ENCODE data around the gene B9D1.
"Not testable (repeated sequence)": the region's sequence is repeated elsewhere in the genome, so short reads cannot be mapped to it uniquely, and the experiment has no call there.

The B9D1 gene

GRCh38 chr17:19357351-19357750 is 5.2 kb downstream of the B9D1 start:
- no peak for DNase-seq

DNA sequence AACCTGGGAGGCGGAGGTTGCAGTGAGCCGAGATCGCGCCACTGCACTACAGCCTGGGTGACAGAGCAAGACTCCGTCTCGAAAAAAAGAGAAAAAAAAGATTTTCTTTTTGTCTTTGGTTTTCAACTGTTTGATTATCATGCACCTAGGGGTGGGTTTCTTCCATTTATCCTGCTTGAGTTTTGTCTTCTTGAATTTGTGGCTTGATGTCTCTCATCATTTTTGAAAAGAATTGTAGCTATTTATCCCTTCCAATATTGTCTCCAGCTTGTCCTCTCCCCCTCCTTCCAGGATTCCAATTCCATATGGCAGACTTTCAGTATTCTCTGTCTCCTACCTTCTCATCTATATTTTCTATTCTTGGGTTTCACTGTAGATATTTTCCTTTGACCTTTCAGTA is 7.8 kb downstream of the B9D1 start:
- DNase-seq: no peak

DNA sequence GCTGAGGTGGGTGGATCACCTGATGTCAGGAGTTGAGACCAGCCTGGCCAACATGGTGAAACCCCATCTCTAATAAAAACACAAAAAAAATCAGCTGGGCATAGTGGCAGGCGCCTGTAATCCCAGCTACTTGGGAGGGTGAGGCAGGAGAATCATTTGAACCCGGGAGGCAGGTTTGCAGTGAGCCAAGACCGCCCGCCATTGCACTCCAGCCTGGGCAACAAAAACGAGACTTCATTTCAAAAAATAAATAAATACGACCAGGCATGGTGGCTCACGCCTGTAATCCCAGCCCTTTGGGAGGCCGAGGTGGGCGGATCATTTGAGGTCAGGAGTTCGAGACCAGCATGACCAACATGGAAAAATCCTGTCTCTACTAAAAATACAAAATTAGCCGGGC is 9.1 kb downstream of the B9D1 start:
- DNase-seq: not testable (repeated sequence)

GRCh38 chr17:19348806-19349205 is 13.7 kb downstream of the B9D1 start:
- no peak for DNase-seq

DNA sequence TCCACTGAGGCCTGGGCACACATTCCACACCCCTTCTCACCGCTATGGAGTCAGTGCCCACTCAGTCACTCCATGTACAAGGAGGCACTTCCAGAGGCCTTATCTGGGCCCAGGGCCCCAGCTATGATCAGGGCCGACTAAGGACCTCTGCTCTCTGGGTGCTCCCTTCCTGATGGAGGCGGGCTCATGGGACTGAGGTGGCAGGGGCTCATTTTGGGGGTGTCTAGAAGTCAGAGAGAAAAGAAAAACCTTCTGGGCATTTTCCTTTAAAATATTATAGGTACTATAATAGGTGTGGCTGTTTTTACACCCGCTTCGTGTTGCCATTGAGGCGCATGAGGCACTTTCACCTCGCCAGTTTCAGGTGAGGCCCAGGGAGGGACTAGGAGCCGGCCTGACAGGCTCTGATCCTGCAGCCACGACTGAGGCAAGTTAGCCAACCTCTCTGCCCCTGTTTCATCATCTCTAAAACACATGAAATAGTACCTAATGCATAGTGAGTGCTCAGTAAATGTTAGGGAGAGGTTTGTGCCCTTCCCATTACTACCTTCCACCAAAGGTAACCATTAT is 14.4 kb downstream of the B9D1 start:
- DNase-seq: peak; percentile 42

GRCh38 chr17:19347323-19348080 is 15.0 kb downstream of the B9D1 start:
- DNase-seq: peak; percentile 49

- DNase-seq: peak; percentile 81
Observed at GRCh38 chr17:19346351-19347255, 15.9 kb downstream of the B9D1 start.

GRCh38 chr17:19345486-19346350 is 16.8 kb downstream of the B9D1 start:
- DNase-seq: peak; percentile 52

- DNase-seq: peak; percentile 54
Observed at GRCh38 chr17:19345067-19345460, 17.5 kb downstream of the B9D1 start.

GRCh38 chr17:19344311-19345066 is 18.0 kb downstream of the B9D1 start:
- DNase-seq: peak; percentile 53

- DNase-seq: peak; percentile 65
Observed at GRCh38 chr17:19343671-19344151, 18.8 kb downstream of the B9D1 start.

GRCh38 chr17:19343256-19343630 is 19.3 kb downstream of the B9D1 start:
- no peak for DNase-seq

- peak; percentile 50 for DNase-seq
Observed at GRCh38 chr17:19342611-19343255, 19.8 kb downstream of the B9D1 start.

DNA sequence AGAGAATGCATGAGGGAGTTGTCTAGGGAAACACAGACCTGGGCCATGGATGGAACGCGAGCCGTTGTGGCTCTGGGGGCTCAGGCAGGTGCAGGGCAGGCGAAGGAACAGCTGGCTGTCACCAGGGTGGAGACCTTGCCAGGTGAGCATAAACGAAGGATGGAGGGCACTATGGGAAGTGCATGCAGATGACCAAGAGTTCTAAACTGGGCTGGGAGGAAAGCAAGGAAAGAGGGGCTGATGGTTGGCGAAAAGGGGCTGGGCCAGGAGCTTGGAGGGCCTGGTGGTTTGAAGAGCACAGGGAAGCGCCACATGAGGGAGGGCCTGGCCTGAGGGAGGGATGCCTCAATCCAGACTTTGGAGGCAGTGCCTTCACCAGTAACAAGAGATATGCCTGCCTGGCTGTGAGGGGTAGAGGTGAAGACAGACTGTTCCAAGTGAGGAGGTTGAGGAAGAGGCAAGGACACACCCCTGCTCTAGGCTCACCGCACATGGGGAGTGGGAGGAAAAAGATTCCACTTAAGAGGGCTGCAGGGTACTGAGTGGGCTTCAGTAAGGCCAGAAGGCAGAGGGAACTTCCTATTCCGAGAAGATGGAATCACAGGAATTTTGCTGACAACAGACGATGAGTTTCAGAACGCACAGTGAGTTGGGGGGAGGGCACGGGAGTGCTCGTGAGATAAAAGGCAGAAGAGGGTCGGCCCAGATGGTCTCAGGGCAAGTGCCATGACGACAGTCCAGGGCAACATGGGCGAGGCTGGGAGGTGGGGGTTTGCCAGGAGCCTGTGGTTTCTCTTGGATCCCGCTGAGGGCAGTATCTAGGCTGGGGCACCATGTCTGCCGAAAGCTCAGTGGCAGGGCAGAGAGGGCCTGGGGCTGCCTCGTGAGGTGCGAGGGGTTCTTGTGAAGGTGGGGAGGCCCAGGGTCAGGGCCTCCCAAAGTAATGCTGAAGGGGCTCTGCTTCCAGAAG is 20.6 kb downstream of the B9D1 start:
- peak; percentile 86 for DNase-seq

- DNase-seq: peak; percentile 54
Observed at GRCh38 chr17:19341211-19341631, 21.3 kb downstream of the B9D1 start.

- no peak for DNase-seq
Observed at GRCh38 chr17:19339341-19339815, 23.1 kb downstream of the B9D1 start.

DNA sequence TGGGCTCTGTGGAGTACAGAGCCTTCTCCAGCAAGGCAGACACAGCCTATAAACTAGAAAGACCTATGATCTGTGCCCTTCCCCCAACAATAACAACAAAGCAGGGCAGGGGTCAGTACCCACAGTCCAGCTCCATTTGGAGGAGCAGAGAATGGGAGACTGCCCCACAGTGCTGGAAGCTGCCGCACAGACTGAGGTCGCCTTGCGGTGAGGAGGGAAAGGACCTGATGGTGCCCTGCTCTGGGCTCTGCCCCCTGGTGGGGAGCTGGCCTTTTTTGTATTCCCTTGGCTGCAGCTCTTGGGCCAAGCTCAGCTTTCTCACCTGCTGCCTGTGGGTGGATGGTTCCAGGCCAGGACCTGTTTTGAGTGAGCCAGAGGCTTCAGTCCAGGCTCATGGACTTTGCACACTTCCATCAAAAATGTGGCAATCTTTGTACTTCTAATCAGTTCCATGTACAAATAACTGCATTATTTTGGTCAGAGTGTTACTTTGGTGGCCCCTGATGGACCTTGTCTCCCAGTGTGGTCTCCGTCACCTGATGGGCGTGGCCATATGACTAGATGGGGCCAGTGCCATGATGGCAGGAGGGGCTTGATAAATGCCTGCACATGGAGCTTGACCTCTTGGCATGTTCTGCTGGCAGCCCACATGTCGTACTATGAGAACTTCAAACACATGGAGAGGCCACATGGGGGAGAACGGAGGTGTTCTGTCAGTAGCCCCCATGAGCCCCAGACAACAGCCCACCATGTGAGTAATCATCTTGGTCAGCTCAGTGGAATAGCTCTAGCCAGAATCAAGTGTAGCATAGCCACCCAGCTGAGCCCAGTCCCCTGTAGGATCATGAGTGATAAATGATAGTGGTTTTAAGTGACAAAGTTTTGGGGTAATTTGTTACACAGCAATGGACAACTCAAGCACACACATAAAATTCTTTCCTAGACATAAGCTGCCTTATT is 24.2 kb downstream of the B9D1 start:
- peak; percentile 93 for DNase-seq

DNA sequence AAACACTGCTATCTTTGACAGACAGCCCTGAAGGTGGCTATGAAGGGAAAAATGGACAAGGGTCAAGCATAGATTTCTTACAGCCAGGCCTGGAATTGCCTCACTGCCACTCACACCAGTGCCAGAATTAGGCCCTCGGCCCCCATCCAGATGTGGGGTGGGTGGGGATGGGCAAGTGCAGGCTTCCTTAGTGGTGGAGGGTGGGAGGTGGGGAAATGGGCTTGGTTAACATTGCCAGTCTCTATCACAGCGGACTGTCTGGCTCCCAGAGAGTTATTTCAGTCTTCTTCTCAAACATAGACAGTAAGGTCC is 24.9 kb downstream of the B9D1 start:
- DNase-seq: peak; percentile 54

Measured in islet precursor cell (in vitro differentiated cells).